Epithelial cell of esophagus (primary cell): ENCODE results near the gene FBXO9.

Experiments
- DNase-seq: peaks from one replicate; pipeline ENCODE4 v3.0.0; 2010; ENCODE audit warnings: low read depth
- H3K4me3 ChIP-seq: 2 replicates; pipeline ENCODE4 v1.5.1; 2011; ENCODE audit warnings: mild to moderate bottlenecking, low read length, control low read depth
- TF ChIP-seq, protein P1 (sequence below): IDR thresholded peaks from 2 replicates; pipeline ENCODE4 v1.5.1; 2011; ENCODE audit warnings: low read depth, mild to moderate bottlenecking, low read length, control low read depth, inconsistent platforms; ENCODE audit not compliant: insufficient read depth; ENCODE audit errors: missing control alignments

Gene FBXO9

DNA sequence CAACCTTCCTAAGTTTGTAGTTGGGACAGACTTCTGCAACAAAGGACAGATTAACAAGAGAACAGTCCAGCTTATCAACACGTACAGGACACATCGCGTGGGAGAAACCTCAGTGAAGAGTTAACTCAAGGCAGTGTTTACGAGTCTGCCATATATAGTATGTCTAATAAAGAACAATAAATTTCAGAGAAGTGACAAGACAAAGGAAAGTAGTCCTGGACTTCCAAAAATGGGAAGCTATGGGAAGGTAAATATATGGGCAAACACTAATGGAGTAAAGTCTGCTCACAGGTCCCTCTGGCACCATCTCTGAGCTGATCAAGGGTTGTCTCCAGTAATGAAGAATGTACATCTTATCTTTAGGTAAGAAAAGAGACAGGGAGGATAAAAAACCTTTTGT, 48.5 kb downstream of the FBXO9 start:
- TF ChIP-seq, protein P1, sequence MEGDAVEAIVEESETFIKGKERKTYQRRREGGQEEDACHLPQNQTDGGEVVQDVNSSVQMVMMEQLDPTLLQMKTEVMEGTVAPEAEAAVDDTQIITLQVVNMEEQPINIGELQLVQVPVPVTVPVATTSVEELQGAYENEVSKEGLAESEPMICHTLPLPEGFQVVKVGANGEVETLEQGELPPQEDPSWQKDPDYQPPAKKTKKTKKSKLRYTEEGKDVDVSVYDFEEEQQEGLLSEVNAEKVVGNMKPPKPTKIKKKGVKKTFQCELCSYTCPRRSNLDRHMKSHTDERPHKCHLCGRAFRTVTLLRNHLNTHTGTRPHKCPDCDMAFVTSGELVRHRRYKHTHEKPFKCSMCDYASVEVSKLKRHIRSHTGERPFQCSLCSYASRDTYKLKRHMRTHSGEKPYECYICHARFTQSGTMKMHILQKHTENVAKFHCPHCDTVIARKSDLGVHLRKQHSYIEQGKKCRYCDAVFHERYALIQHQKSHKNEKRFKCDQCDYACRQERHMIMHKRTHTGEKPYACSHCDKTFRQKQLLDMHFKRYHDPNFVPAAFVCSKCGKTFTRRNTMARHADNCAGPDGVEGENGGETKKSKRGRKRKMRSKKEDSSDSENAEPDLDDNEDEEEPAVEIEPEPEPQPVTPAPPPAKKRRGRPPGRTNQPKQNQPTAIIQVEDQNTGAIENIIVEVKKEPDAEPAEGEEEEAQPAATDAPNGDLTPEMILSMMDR: no peak
- no peak overlapping the region for H3K4me3 ChIP-seq
- DNase-seq: no peak

DNA sequence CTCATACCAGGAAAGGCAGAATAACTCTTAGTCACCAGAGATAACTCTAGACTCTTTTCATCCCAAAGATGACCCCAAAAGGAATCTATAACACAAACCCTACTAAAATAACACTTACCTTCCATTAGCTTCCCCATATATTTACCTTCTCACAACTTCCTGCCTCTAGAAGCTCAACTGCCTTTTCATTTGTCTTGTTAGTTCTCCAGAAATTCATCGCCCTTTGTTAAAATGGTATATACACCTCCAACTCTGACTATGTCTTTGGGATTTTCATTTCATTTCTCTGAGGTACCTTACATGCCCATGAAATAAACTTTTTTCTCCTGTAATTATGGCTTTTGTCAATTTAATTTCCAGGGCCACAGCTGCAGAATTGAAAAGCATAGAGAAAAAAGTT, 49.9 kb downstream of the FBXO9 start:
- TF ChIP-seq, protein P1: no peak
- DNase-seq: no peak
- no peak overlapping the region for H3K4me3 ChIP-seq

DNA sequence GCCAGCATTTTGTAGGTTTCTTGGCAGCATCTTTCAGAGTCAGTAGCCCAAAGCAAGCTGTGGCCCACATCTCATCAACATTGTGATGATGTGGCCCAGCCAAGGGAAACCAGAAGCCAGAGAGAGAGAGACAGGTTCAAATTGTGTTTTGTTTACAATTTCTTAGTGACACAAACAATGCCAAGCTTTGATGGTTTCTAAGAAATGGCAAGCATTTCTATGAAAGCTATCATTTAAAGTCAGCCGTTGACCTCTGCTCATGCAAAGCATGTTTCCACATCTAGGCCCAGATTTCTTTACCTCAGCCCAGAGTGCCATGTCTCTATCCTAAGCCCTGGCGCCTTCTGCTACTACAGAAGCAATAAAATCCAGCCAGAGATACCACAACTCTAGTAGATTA, 50.5 kb downstream of the FBXO9 start:
- H3K4me3 ChIP-seq: no peak overlapping the region
- TF ChIP-seq, protein P1: no peak
- no peak for DNase-seq

DNA sequence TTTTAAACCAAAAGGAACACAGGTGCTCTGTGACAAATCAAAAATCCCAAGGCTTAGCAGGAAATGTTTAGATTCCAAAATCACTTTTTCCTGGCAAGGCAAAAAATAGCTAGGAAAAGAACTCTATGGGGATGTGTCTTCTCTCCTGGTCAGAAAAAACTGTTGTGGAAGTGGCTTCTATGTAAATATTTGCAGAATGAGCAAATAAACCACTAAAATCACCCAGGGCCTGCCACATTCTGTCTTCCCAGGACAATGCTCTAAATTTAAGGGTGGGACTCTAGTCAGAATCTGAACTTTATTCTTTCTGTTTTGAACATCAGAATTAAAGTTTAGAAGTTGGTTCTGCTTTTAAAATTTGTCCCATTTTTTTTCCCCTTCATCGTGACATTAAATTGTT, 54.1 kb downstream of the FBXO9 start:
- TF ChIP-seq, protein P1: no peak
- DNase-seq: peak; percentile 27
- no peak overlapping the region for H3K4me3 ChIP-seq

DNA sequence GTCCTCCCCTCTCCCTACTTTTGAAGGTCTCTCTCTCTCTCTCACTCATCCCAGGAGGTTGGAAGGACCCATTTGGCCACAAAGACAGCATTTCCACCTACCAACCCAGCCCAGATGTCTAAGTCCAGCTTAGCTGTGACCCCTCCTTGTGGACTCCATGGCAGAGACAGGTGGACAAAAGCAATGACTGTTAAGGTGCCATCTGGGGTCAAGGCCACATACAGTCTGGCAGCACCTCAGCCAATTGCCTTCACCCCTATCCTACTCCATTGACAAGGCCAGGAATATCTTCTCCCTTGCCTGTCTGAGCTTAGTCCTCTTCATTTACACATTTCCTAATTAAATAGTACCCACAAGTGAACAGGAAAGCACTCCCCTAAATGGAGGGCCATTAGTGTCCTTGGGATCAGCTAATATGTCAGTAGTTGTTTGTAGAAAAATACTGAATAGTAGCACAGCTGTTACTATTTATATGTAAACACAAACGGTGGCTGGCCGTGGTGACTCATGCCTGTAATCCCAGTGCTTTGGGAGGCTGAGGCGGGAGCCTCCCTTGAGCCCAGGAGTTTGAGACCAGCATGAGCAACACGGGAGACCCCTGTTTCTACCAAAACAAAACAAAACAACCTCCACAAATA, 54.7 kb downstream of the FBXO9 start:
- peak; percentile 78 for DNase-seq
- TF ChIP-seq, protein P1: no peak

DNA sequence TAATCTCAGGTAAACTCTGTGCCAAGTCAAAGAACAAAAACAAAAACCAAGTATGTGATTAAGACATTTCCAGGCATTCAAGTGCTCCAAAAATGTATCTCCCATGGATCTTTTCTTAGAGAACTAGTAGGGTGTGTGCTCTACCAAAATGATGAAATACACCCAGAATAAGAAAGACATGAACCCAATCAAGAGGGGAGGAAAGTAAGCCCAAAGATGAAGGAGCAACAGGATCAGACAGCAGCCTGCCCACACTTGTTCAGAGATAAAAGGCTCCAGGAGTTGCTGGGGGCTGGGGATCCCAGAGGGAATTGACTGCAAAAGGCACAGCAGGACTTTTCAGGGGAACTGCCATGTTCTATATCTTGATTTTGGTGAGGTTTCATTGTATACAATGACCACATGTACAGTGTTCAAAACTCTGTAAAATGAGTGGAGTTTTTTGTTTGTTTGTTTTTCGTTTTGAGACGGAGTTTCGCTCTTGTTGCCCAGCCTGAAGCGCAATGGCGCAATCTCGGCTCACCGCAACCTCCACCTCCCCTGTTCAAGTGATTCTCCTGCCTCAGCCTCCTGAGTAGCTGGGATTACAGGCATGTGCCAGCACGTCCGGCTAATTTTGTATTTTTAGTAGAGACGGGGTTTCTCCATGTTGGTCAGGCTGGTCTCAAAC, 59.1 kb downstream of the FBXO9 start:
- peak; percentile 23 for DNase-seq
- H3K4me3 ChIP-seq: no peak overlapping the region
- TF ChIP-seq, protein P1: no peak

More for the DNA sequence above, 54.7 kb downstream of the FBXO9 start:
- H3K4me3 ChIP-seq: no peak overlapping the region

DNA sequence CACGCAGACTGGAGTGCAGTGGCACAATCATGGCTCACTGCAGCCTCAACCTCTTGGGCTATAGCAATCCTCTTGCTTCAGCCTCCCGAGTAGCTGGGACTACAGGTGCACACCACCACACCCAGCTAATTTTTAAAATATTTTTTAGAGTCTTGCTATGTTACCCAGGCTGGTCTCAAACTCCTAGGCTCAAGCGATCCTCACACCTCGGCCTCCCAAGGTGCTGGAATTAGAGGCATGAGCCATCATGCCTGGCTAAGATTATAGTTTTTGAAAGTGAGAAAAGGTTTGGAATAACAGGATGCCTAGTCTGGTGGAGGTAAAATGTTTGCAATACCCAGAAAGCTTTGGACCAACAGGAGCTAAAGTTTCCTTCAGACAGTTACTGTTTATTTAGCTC, 60.1 kb downstream of the FBXO9 start:
- TF ChIP-seq, protein P1: no peak
- no peak for DNase-seq

More for the DNA sequence above, 60.1 kb downstream of the FBXO9 start:
- H3K4me3 ChIP-seq: no peak overlapping the region
